Astrocyte of the spinal cord (primary cell): Measurements from ENCODE around the gene LINGO4.
A peak's percentile ranks its signal among the peaks of the same experiment; 100 is the strongest.

Experiments used
- DNase-seq: peaks from one replicate; pipeline ENCODE4 v3.0.0; 2011; ENCODE audit warnings: low read depth, low spot score
- H3K4me3 ChIP-seq: 2 replicates; pipeline ENCODE4 v1.5.1; 2011; ENCODE audit warnings: low read depth, mild to moderate bottlenecking, low read length, moderate library complexity
- in situ Hi-C: cut with HindIII; loops from 2 replicates; pipeline ENCODE4 v1.10.0; 2017; ENCODE audit warnings: low sequenced_read_pairs
- TF ChIP-seq, protein P1 (sequence below): IDR thresholded peaks from 2 replicates; pipeline ENCODE4 v1.5.1; 2012; ENCODE audit warnings: low read depth, mild to moderate bottlenecking, low read length, inconsistent platforms

The LINGO4 gene

DNA sequence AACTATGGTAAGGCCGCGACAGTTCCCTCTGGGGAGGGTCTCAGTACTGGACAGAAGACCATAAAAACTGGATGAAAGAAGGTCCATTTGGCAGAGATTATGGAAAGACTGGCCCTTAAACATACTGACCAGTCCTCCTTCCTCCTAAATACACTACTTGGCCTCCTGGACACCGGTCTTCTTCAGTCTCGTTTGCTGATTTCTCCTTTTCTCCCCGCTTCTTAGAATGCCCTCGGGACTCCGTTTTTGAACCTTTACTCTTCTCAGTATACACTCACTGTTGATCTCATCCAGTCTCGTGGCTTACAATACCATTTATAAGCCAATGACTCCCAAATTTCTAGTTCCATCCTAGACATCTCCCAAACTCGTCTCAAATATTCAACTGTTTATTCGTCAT, 41.2 kb downstream of the LINGO4 start:
- peak overlapping the region; percentile 87 for H3K4me3 ChIP-seq
- in situ Hi-C loops: no loop called here
- no peak for DNase-seq
- TF ChIP-seq, protein P1, sequence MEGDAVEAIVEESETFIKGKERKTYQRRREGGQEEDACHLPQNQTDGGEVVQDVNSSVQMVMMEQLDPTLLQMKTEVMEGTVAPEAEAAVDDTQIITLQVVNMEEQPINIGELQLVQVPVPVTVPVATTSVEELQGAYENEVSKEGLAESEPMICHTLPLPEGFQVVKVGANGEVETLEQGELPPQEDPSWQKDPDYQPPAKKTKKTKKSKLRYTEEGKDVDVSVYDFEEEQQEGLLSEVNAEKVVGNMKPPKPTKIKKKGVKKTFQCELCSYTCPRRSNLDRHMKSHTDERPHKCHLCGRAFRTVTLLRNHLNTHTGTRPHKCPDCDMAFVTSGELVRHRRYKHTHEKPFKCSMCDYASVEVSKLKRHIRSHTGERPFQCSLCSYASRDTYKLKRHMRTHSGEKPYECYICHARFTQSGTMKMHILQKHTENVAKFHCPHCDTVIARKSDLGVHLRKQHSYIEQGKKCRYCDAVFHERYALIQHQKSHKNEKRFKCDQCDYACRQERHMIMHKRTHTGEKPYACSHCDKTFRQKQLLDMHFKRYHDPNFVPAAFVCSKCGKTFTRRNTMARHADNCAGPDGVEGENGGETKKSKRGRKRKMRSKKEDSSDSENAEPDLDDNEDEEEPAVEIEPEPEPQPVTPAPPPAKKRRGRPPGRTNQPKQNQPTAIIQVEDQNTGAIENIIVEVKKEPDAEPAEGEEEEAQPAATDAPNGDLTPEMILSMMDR: no peak

- H3K4me3 ChIP-seq: peak within 1 kb of the TSS; percentile 87
- peak; percentile 77 for DNase-seq
- TF ChIP-seq, protein P1: no peak
- in situ Hi-C loops: no loop called here
Observed at GRCh38 chr1:151762941-151763921, 42.0 kb downstream of the LINGO4 start, which contains the start of gene MRPL9. Gene MRPL9, minus strand, starts transcription at chr1:151763496. Its CDS starts 17 bp downstream, at chr1:151763479.

DNA sequence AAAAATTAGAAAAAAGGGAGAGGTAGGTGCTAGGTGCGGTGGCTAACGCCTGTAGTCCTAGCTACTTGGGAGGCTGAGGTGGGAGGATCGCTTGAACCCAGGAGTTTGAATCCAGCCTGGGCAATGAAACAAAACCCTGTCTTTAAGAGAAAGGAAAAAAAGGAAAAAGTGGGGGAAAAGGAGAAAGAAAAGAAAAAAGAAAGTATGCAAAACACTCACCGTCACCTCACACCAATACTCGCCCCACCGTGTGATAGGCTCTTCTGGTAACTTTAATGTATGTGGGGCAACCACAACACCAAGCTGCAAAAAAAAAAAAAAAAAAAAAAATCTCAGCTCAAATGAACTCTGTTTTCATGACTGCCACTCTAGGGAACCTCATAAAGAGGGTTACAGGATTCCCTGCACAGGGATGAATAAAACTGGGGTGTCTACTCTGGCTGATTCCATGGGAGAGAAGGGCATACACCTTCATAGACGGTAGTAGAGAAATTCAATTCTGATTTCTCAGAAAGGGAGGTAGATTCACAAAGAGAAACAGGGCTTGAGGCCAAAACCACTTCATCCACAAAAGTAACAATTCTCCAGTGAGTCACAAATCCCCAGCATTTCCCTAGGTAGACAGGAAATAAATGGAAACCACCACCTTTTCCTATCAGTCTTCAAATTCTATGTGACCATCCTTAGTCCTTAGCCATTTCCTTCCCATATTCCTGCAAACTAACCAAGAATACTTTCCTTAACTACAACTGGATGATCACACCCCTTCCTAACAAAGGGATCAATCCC, 44.4 kb downstream of the LINGO4 start:
- in situ Hi-C loops: no loop called here
- DNase-seq: no peak
- H3K4me3 ChIP-seq: no peak overlapping the region
- TF ChIP-seq, protein P1: no peak

GRCh38 chr1:151759241-151759640, 46.0 kb downstream of the LINGO4 start:
- no peak overlapping the region for H3K4me3 ChIP-seq
- TF ChIP-seq, protein P1: no peak
- no peak for DNase-seq
- in situ Hi-C loops: no loop called here

GRCh38 chr1:151756291-151756690, 48.9 kb downstream of the LINGO4 start:
- no peak overlapping the region for H3K4me3 ChIP-seq
- TF ChIP-seq, protein P1: no peak
- in situ Hi-C loops: no loop called here
- DNase-seq: peak; percentile 3
